ENCODE measurements around the gene KRT6A.
"Not testable (repeated sequence)": the region's sequence is repeated elsewhere in the genome, so short reads cannot be mapped to it uniquely, and the experiment has no call there.

KRT6A gene

DNA sequence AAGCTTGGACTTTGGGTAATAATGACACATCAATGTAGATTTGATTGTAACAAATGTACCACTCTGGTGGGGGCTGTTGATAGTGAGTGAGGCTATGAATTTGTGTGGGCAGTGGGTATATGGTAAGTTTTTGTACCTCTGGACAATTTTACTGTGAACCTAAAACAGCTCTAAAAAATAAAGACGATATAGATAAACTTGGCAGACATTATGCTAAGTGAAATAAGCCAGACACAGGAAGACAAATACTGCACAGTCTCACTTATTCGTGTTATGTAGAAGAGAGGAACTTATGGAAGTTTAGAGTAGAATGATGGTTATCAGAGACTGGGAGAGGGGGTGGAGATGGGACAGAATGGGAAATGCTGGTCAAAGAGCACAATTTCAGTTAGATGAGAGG is 28.2 kb downstream of the KRT6A start:
- DNase-seq (ENCODE audit: low read depth), result no peak

DNA sequence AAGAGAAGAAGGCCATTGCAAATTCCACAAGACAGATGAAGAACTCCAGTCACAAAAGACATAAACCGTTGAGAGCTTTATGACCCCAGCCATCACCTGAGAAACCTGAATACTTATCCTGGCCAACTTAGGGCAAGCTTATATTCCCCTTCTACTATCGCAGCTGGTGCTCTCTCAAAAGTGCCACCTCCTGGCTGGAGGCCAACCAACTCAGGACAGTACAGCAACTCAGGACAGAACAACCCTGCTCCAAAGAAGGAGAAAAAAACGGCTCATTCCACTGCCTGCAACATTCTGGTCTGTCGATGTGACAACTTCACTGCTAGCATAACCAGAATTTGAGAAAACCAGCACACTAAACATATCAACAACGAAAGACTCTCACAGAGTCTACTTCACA is 31.4 kb downstream of the KRT6A start:
- no peak for DNase-seq (ENCODE audit: low read depth)

DNA sequence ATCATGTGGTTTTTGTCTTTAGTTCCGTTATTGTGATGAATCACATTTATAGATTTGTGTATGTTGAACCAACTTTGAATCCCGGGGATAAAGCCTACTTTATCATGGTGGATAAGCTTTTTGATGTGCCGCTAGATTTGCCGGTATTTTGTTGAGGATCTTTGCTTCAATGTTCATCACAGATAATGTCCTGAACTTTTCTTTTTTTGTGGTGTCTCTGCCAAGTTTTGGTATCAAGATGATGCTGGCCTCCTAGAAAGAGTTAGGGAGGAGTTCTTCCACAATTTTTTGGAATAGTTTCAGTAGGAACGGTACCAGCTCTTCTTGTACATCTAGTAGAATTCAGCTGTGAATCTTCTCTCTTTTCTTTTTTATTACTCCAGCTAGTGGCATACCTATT is 34.2 kb downstream of the KRT6A start:
- no peak for DNase-seq (ENCODE audit: low read depth)

DNA sequence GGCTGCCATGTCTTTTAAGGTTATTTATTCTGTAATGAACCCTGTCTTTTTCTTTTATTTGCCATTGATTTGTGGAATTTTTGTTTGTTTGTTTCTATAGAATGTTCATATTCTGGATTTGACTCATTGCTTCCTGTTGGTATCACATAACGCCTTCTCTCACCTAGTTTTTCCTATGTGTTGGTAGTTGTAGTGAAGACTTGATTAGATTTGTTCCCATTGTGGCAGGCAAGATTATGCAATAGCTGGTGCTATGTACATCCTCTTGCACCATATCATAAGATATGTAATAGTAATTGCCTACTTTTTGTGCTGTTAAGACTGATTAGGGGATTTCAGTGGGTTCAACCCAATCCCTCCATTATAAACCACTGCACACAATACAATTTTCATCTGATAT is 37.2 kb downstream of the KRT6A start:
- no peak for DNase-seq (ENCODE audit: low read depth)

DNA sequence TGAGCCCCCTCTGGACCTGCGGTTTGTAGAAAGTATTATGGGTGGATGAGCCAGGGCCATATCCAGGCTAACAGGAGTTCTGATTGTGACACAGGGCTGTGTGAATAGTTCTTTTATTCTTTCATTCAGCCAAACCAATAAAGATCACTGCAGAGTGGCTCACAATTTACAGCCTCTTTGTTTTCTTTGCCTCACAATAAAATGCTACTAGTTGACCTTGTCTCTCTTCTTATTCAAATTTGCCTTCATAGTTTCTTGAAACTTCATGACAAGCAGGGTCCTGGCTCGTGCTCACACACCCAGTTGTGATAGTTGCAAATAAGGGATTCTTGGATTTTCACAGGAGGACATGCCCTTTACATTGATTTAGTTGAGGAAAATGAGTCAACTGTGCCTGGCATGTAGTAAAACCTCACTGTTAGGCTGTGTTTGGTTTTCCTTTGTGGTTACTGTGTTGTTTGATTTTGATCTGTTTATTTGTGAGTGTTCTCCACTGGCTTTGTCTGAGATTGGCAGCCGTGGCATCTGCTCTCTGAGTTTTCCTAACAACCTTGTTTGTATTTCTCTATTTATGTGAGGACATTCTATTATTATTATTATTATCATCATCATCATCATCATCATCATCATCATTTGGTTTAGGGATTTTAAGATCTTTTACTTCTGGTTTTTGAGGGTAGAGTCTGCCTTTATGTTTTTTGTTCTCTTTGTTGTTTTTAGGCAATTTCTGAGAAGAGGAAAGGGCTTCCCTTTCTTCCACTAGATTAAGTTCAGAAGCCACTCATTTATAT is 38.5 kb downstream of the KRT6A start:
- DNase-seq (ENCODE audit: low read depth), result no peak

DNA sequence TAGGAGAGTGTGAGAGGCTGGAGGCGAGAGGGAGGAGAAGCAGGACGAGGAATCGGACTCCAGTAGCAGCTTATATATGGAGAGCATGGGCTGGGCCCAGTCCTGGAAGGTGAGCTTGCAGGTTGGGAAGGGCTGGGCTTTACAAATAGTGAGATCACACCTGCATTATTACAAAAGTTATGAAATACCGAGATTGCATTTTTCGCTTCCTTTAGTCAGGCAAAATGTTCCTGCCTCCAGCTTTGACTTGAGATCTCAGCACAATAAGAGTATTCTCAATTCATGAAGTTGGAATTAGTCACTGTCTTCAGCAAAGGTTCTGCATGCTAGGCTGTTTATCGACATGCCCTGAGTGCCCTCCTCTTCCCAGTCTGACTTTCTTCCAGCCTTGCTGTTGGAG is 41.0 kb downstream of the KRT6A start, which contains the start of gene KRT6B:
KRT6B (minus strand) TSS at position 46 of the 400 bp plus-strand sequence. CDS start 68 bp downstream, outside the sequence.
- DNase-seq (ENCODE audit: low read depth), result no peak

DNA sequence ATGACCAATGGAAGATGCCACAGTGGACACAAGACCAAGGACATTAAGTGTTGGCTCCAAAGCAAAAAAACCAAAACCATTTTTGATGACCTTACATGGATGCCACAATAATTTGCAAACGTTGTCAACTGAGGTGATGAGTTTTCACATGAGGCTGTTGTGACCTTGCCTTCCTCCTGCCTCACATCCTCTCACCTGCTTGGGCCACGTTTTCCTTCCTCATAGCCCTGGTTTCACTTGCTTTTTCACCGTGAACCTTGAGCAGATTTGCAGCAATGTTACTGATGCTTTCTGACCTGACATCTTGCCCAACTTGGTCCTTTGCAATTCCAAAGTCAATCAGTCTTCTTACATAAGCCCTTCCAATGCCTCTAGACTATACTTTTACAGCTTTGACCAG is 44.8 kb downstream of the KRT6A start:
- no peak for DNase-seq (ENCODE audit: low read depth)

DNA sequence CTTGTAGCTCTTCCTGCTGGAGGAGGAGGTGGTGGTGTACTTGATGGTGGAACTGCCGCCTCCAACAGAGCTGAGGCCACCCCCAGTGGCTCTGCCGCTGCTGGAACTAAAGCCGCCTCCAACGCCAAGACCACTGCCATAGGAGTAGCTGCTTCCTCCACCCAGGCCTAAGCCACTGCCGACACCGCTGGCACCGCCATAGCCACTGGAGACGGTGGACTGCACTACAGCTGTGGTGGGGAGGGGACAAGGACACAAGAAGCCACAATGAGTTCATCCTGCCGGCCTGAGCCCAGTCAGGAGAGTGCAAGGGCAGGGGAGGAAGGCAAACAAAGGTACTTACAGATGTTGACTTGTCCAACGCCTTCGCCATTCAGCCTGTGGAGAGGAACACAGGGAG is 45.9 kb downstream of the KRT6A start:
- not testable (repeated sequence) for DNase-seq (ENCODE audit: low read depth)

DNA sequence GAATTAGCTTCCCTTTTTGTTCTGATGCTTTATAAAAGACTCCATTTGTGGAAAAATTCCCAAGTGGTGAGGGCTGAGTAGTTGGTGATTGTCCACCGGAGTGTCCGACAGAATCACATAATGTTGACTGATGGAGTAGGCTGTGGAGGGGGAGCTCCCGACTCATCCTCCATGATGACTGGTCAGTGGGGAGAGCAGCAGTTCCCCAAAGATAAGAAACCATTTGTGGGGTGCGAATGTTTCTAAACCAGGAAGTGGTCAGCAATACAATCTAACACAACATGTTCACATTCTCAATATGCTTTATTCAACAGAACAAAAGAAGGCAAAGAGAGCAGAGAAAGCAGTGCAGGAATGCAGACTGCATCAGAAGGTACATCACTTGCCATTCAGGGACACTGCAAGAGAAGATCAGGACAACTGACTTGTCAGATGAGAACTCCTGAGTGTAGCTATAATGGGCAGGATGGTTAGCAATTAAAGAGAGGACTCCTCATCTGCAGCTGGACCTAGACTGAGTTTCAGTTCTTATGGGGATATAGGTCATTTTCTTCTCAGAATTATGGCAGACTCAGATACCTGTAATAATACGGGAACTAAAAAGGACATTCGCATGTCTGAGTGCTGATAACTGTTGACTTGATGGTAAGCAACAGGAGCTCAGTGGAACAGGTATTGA is 46.6 kb downstream of the KRT6A start:
- DNase-seq (ENCODE audit: low read depth), result no peak

DNA sequence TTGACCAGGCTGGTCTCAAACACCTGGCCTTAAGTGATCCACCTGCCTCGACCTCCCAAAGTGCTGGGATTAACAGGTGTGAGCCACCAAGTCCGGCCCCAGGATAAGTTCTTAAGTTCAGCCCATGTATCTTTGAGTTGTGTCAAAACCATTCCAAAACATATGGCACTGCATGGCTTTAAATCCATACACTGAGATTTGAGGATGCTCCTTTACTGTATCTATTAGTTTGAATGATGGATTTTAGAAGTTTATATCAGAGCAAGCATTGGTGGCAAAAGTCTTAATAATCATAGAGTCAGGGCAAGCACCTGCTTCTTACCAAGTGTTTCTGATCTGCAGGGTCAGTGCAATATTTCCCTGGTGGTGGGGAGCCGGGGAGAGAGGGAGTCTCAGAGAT is 47.2 kb downstream of the KRT6A start:
- DNase-seq (ENCODE audit: low read depth), result no peak

DNA sequence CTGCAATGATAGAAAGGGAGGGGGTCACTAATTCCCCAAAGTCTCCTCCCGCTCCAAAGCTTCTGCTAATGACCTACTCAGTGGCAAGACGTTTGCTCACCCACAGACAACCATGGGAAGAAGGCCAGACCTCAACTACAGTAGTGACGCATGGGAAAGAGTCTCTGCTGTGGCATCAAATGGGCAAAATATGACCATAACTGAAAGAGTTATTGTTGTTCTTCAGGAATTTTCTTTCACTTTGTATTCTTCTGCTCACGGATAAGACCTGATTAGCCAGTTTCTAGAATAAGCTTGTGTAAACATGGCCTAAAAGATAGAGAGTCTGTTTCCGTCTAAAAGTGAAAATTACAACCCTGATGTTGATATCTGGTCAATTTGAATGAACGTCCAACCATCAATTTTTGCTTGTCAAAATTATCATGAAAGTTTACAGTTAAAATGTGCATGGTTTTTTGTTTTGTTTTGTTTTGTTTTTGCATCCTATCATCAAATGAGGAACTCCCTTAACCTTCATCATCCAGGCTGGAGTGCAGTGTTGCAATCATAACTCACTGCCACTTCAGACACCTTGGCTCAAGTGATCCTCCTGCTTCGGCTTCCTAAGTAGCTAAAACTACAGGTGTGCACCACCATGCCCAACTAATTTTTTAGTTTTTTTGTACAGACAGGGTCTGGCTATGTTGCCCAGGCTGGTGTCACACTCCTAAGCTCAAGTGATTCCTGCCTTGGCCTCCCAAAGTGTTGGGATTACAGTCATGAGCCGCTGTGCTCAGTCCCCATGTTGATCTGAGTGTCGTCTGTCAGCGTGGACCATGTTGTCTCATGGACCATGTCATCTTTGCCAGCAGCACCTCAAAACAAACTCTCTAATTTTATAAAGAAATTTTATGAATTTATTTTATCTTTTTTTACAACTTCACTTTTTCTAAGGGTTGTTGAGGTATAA is 48.1 kb downstream of the KRT6A start:
- DNase-seq (ENCODE audit: low read depth), result no peak

DNA sequence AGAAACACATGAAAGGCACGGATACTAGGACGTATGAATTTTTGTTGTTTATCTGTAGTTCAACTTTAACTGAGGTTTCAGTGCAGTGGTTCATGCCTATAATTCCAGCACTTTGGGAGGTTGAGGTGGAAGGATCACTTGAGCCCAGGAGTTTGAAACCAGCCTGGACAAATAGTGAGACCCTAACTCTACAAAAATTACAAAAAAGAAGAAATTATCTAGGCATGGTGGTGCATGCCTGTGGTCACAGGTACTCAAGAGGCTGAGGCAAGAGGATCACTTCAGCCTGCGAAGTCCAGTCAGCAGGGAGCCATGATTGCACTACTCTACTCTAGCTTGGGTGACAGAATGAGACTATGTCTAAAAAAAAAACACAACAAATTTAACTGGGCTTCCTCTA is 49.1 kb downstream of the KRT6A start:
- no peak for DNase-seq (ENCODE audit: low read depth)

DNA sequence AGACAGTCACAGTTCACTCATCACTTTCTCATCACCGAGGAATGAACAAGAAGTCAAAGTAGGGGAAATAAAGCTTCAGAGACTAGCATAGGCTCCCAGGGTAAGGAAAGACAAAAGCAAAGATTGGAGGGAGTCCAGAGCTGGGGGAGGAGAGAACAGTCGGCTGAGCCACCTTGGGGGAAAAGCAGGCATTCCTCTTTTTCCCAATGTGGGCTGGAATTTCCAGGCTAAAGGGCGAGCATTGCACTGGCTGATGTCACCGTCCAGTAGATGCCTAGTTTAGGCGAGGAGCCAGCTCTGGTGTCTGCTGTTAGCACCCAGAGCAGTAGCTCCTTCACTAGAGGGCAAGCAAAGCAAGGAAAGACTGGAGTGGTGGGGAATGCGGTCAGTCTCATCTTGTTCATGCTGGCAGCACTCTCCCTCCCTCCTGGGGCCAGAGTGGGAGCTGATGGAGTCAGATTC is 50.4 kb downstream of the KRT6A start:
- DNase-seq (ENCODE audit: low read depth), result no peak

DNA sequence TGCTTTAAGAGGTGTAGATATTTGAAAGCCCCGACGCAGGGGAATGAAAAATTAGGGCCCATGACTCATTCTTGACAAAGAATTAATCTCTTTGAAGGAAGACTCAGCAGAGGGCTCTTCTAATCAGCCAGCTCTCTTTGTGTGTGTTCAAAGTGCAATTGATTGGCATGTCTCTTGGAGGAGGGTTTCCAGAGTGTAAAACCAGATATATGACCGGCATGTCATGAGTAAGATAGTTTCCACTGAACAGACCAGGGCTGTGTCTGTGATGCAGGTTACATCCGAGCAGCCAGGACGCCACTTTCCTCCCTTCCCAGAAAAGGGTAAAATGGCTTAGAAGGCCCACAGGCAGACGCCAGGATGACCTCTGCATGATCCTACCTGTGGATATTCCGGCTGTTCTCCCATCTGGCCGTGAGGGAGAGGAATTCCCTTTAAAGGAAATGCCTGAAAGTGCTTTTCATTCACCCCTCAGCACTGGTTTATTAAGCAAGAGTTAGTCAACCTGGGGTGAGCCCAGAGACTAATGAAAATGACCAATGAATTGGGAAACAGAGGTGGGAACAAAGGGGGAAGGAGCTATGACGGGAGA is 51.6 kb downstream of the KRT6A start:
- no peak for DNase-seq (ENCODE audit: low read depth)

DNA sequence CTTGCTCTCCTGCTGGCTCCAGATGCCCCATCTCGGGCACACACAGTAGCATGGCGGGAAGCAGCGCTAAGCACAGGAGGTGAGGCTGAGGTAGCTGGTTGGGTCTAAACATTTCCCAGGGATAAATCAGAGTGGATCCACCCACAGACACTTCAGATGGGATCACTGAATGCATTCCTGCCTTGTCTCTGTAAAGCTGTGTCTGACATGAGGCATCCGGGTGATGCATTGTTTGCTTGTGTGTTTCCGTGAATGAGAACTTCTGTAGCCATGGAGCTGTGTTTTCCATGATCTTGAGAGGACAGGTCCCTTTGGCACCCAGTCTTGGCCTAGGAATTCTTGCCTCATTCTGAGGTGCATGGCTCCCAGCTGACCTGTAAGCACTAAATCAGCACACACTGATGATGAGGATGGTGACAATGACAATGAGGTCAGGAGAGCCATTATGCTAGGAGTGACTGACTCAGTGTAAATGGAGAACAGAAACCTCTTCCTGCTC is 52.2 kb downstream of the KRT6A start:
- no peak for DNase-seq (ENCODE audit: low read depth)

DNA sequence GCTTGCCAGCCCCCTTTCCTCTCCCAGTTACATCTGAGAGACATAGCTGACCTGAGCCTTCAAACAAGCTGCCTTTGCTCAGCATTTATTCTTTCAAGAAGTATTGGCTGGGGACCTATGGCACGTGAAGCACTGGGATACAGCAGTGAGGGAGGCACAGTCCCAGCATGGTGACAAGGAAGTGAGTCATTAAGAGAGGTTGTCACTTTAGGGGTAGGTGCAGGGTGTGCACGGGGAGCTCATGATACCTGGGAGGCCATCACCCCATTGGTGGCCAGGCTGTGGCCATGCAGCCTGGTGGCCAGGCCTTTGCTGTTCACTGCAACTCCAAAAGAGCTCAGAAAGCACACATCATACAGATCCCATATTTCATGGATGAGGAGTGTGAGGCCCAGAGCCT is 53.2 kb downstream of the KRT6A start:
- DNase-seq (ENCODE audit: low read depth), result no peak

DNA sequence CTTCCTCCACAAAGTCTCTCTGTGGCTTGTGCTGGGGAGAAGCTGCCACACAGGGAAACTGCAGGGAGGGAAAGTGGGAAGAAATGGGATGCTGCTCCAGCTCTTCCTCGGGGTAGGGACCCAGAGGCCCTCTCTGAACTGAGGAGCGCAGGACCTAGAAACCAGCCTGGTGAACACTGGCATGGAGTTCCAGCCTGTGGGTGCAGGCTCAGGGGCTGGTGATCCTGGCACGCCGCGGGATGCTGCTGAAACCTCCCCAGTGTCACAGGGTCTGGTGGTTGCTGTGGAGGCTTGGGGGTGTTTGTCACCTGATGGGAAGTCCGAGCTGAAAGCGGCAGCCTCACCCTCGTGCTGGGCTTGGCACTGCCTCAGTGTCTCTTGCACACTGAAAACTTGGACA is 53.6 kb downstream of the KRT6A start:
- no peak for DNase-seq (ENCODE audit: low read depth)

DNA sequence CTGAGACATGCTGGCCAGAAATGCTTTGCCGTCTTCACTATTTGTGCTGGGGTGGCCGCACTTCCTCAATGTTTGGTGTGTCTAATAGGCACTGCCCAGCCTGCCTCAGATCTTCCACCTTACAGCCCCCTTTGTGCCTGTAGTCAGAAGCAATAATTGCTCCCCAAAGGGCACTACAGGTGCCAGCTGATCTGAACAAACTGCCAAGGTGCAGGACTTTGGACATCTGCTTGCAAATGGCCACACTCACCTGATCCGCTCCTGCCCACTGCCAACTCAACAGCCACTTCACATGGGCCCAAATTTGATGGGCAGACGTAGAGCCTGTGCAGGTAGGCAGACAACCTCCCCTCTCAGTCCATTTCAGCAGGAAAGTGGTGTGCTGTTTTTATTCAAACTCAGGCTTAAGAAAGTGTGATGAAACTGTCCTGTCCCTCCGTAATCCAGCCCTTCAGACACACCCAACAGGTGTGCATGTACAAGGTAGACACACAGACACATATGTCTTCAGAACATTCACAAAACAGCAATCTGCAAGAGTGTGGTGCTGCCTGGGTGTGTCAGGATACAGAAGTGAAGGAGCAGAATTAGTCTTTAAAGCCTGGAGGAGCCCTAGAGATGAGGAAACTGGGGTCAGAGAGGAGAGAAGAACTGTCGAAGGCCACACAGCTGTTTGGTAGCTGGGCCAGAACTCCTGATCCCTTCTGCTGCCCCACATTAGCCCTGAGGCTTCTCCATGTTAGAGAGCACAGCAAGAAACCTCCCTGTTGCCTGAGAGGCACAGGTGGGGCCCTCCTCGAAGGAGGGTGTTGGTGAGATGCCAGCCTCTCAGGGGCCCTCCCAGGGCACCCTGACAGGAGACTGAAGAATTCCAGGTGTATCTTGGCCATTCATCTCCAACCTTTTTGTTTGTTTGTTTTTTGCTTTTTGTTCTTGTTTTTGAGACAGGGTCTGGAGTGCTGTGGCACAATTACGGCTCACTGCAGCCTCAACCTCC is 54.5 kb downstream of the KRT6A start:
- DNase-seq (ENCODE audit: low read depth), result no peak

DNA sequence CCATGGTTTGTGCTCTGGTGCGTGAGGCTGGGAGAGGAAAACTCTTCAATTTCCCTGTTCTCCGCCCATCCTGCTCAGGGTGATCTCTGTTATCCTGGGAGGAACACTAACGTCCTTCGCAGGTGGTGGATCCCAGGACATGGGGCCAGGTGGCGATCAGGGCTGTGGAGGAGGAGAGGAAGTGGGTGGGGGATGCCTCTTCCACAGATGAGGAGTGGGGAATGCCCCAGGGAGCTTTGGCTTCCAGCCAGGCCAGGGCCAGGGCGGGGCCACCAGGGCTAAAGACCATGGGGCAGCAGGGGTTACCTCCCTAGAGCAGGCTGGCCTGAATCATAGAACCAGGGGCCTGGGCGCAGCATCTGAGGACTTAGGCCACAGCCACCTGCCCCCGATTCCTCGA is 55.5 kb downstream of the KRT6A start:
- no peak for DNase-seq (ENCODE audit: low read depth)

Measured in stimulated activated CD8-positive, alpha-beta memory T cell treated with anti-CD3 and anti-CD28 coated beads, Interleukin-12 subunit alpha, Interleukin-12 subunit beta, amount 100 ng/mL, for 4 hours (primary cell).